Fibroblast of lung (primary cell): Measurements from ENCODE around the gene DNAH9. TPM values are rescaled to one million over a fixed set of nuclear protein-coding genes. Genes with fewer than 3 reads are reported as not detected.
"Not testable (repeated sequence)": the region's sequence is repeated elsewhere in the genome, so short reads cannot be mapped to it uniquely, and the experiment has no call there.

Experiments used
- DNase-seq, 2 donors: peaks; one replicate each; pipeline versions ENCODE4 v3.0.0 to v3.0.0-alpha.2; 2010; ENCODE audit warnings: low read depth in 2 of 2
- H2AFZ ChIP-seq: 2 replicates; pipeline ENCODE4 v1.5.1; 2012; ENCODE audit warnings: low read length, control low read depth, inconsistent platforms
- H3K27ac ChIP-seq: 2 replicates; pipeline ENCODE4 v1.5.1; 2011; ENCODE audit warnings: low read length, control low read depth; ENCODE audit not compliant: insufficient read depth
- H3K27me3 ChIP-seq: 2 replicates; pipeline ENCODE4 v1.5.1; 2011; ENCODE audit warnings: mild to moderate bottlenecking, low read length; ENCODE audit not compliant: control insufficient read depth, insufficient read depth
- H3K36me3 ChIP-seq: 2 replicates; pipeline ENCODE4 v1.5.1; 2011; ENCODE audit warnings: low read length; ENCODE audit not compliant: control insufficient read depth, insufficient read depth
- H3K4me1 ChIP-seq: 2 replicates; pipeline ENCODE4 v1.5.1; 2011; ENCODE audit warnings: low read length; ENCODE audit not compliant: control insufficient read depth, insufficient read depth; ENCODE audit errors: extremely low read depth
- H3K4me2 ChIP-seq: 2 replicates; pipeline ENCODE4 v1.5.1; 2011; ENCODE audit warnings: low read length, control low read depth; ENCODE audit not compliant: insufficient read depth; ENCODE audit errors: extremely low read depth
- H3K4me3 ChIP-seq, 4 experiments: fragments of 200-600 bp in 1 of 4; sonication (generic) in 1 of 4; replicated peaks in 1 of 4; 2 replicates each; pipeline ENCODE4 v1.5.1; 2011 to 2016; ENCODE audit warnings: low read length in 4 of 4, low read depth in 3 of 4, mild to moderate bottlenecking in 3 of 4, control low read depth in 2 of 4, inconsistent platforms in 1 of 4, mixed read lengths in 1 of 4; ENCODE audit not compliant: insufficient read depth in 1 of 4; ENCODE audit errors: control extremely low read depth in 1 of 4
- H3K79me2 ChIP-seq: 2 replicates; pipeline ENCODE4 v1.5.1; 2012; ENCODE audit warnings: mild to moderate bottlenecking, low read length, inconsistent platforms; ENCODE audit not compliant: control insufficient read depth, insufficient read depth
- H3K9ac ChIP-seq: 2 replicates; pipeline ENCODE4 v1.5.1; 2011; ENCODE audit warnings: mild to moderate bottlenecking, low read length, control low read depth; ENCODE audit not compliant: insufficient read depth
- H3K9me3 ChIP-seq: 2 replicates; pipeline ENCODE4 v1.5.1; 2012; ENCODE audit warnings: low read depth, low read length; ENCODE audit not compliant: control insufficient read depth, insufficient read depth
- H4K20me1 ChIP-seq: 2 replicates; pipeline ENCODE4 v1.5.1; 2011; ENCODE audit warnings: low read length; ENCODE audit not compliant: control insufficient read depth, insufficient read depth; ENCODE audit errors: extremely low read depth
- CTCF ChIP-seq, 2 donors: IDR thresholded peaks in 1 of 2; conservative IDR thresholded peaks in 1 of 2; 1 replicate in 1 of 2; 2 replicates in 1 of 2; pipeline ENCODE4 v1.5.1; 2011 to 2012; ENCODE audit warnings: low read length in 2 of 2, control low read depth in 1 of 2, inconsistent platforms in 1 of 2, low read depth in 1 of 2, mild to moderate bottlenecking in 1 of 2
- EZH2 ChIP-seq: IDR thresholded peaks from 2 replicates; pipeline ENCODE4 v1.5.1; 2012; ENCODE audit warnings: low read length, control low read depth, mild to moderate bottlenecking; ENCODE audit errors: missing control alignments
- polyA plus RNA-seq, 2 donors: library from polyadenylated mRNA; depleted of rRNA in 1 of 2; stranded (reverse) in 1 of 2; unstranded in 1 of 2; fragments of >200 nt; gene quantifications; 2 replicates each; pipeline ENCODE4 v1.2.1, GENCODE V29; 2011 to 2012; ENCODE audit warnings: missing spikeins in 1 of 2
- total RNA-seq: library from RNA; depleted of rRNA; stranded (reverse); fragments of >200 nt; gene quantifications from 2 replicates; pipeline ENCODE4 v1.2.1, GENCODE V29; 2014

The DNAH9 gene
- total and polyA plus RNA-seq, 2 donors (not counting 1 experiment from before 2014, with no cell fraction given): not detected

GRCh38 chr17:11944587-11944986 is 346.3 kb downstream of the DNAH9 start:
- Histone ChIP-seq H2AFZ (no peak overlapping the region), H3K4me3 (no peak overlapping the region), H3K27ac (no peak overlapping the region), H3K9ac (no peak overlapping the region), H3K4me1 (no peaks in the 10 kb centered on the region), H3K9me3 (no peaks in the 10 kb centered on the region), H3K4me2 (no peak overlapping the region), H3K27me3 (no peaks in the 10 kb centered on the region), H3K36me3 (no peaks in the 10 kb centered on the region), H4K20me1 (no peaks in the 10 kb centered on the region), H3K79me2 (no peaks in the 10 kb centered on the region)
- DNase-seq: peak in 1 of 2 donors; percentile 56
- TF ChIP-seq CTCF (conservative IDR thresholded peaks at IDR 0.05 in 1 of 2, IDR thresholded peaks at IDR 0.05 in 1 of 2; ENCODE audit: low read depth in 1 of 2, low read length in 2 of 2) (no peak), EZH2 (no peak)

- peak; percentile 87 to 89 for DNase-seq
- no peaks in the 10 kb centered on the region for H3K36me3 ChIP-seq
- no peaks in the 10 kb centered on the region for H3K79me2 ChIP-seq
- no peaks in the 10 kb centered on the region for H3K27me3 ChIP-seq
- no peaks in the 10 kb centered on the region for H3K4me1 ChIP-seq
- no peak overlapping the region for H2AFZ ChIP-seq
- H3K4me2 ChIP-seq: peak overlapping the region; percentile 70
- TF ChIP-seq CTCF (conservative IDR thresholded peaks at IDR 0.05 in 1 of 2, IDR thresholded peaks at IDR 0.05 in 1 of 2; ENCODE audit: low read depth in 1 of 2, low read length in 2 of 2): no peak
- no peak for TF ChIP-seq EZH2
- no peak overlapping the region for H3K27ac ChIP-seq
- no peaks in the 10 kb centered on the region for H4K20me1 ChIP-seq
- no peaks in the 10 kb centered on the region for H3K9me3 ChIP-seq
- peak overlapping the region; percentile 5 to 34 (median 22) for H3K4me3 ChIP-seq
- H3K9ac ChIP-seq: no peak overlapping the region
Measured at GRCh38 chr17:11948789-11949188, 350.5 kb downstream of the DNAH9 start.

- not testable (repeated sequence) for H3K4me2 ChIP-seq, H3K9ac ChIP-seq, H3K27ac ChIP-seq, H3K79me2 ChIP-seq, H3K4me1 ChIP-seq, H3K27me3 ChIP-seq, H4K20me1 ChIP-seq, H3K9me3 ChIP-seq, DNase-seq, H2AFZ ChIP-seq, H3K36me3 ChIP-seq, H3K4me3 ChIP-seq
Measured at GRCh38 chr17:11949571-11949970, 351.3 kb downstream of the DNAH9 start.
